GM19025 (cell line): ENCODE results near the gene CBX7.

Source experiments
- ATAC-seq: cut with Tn5 transposase; IDR thresholded peaks from one replicate; pipeline ENCODE4 v1.9.1; 2021; ENCODE audit warnings: mild to moderate bottlenecking, low read depth, moderate library complexity; ENCODE audit not compliant: unreplicated experiment

The CBX7 gene

DNA sequence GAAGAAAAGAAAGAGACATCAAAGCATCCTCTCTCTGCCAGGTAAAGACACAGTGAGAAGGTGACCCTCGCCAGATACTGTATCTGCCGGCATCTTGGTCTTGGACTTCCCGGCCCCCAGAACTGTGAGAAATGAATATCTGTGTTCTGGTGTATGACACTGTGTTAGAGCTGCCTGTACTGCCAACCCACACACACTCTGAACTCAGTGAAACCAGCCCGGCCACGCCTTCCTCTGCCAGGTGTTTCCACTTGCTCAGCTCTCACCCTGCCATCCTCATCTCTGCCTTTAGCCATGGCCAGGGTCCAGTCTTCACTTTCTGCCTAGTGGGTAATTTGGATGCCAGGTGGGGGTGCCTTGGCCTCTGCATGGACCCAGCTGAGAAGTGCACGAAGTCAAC, 24.0 kb downstream of the CBX7 start:
- ATAC-seq, result no peak

DNA sequence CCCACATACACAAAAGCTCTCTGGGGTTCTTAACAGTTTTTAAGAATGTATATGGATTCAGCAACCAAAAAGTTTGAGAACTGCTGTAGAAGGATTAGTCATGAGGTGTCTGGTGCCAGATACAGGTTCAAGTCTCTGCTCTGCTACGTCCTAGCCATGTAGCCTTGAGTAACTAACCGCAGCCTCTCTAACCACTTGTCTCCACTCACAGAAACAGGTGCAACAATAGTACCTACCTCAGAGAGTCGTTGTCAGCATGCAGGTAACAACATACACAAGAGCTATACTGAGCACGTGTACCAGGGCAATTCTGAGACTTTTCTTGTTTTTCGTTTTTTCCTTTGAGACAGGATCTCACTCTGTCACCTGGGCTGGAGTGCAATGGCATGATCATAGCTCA, 26.9 kb downstream of the CBX7 start:
- ATAC-seq, result no peak

DNA sequence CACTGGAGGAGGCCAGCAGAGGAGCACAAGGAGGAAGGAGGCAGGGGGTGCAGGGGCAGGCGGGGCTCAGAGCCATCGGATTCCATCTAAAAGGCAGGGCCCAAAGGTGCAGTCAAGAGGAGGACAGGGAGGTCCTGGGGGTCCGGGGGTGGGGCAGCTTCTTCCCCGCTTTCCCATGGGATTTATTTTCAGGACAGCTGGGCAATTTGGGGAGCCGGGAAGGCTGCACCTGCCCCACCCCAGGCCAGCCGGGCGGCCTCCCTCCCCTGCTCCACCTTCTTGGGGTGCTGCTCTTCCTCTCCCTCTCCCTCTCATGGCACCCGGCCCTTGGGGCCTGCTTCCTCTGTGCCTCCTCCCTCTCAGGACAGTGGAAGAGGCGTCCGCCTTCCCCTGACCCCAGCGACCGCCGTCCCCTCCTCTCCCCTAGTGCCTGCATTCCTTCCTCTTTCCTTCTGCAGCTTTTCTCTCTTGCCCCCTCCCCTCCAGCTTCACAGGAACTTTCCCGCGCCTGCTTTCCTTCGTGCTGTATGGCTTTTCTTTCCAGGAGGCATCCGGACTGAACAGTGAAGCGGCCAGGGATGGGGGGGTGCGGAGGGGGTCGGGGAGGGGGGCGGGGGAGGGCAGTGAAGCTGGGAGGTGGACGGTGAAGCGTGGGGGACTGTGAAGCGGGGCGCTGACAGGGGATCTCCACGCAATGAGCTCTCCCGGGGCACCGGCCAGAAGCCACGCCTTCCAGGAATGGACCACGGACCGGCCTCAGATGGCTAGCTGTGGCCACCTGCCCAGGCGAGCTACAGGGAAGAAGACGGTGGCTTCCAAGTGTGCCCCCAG, 28.5 kb downstream of the CBX7 start:
- ATAC-seq, result no peak

DNA sequence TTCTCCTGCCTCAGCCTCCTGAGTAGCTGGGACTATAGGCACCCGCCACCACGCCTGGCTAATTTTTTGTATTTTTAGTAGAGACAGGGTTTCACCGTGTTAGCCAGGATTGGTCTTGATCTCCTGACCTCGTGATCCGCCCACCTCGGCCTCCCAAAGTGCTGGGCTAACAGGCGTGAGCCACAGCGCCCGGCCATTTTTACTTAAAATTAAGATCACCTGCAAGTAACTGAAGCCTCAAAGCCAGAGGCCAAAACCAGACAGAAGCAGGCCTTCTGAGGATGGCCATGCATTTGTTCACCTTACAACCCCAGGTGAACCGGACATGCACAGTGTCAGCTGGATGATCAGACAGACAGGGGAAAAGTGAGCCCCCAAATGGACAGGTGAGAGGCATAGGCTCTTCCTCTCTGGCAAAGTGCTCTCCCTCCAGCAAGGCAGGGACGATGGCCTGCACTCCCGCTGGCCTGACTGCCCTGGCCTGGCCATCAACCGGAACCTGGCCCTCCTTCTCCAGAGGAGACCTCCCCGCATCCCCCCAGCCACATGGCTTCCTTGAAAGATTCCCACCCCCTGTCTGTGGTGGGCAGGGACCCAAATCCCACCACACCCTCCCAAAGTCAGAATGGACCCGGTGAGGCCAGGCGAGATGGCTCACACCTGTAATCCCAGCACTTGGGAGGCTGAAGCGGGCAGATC, 29.6 kb downstream of the CBX7 start:
- no peak for ATAC-seq

DNA sequence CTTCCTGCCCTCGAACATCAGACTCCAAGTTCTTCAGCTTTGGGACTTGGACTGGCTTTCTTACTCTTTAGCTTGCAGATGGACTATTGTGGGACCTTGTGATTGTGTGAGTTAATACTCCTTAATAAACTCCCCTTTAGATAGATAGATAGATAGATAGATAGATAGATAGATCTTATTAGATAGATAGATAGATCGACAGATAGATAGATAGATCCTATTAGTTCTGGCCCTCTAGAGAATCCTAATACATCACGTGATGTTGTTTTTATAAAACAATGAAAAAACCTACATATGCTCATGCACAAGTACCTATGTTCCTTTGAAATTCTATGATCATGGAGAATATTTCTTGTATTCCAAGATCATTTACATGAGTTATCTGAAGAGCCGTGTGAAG, 31.5 kb downstream of the CBX7 start:
- no peak for ATAC-seq

DNA sequence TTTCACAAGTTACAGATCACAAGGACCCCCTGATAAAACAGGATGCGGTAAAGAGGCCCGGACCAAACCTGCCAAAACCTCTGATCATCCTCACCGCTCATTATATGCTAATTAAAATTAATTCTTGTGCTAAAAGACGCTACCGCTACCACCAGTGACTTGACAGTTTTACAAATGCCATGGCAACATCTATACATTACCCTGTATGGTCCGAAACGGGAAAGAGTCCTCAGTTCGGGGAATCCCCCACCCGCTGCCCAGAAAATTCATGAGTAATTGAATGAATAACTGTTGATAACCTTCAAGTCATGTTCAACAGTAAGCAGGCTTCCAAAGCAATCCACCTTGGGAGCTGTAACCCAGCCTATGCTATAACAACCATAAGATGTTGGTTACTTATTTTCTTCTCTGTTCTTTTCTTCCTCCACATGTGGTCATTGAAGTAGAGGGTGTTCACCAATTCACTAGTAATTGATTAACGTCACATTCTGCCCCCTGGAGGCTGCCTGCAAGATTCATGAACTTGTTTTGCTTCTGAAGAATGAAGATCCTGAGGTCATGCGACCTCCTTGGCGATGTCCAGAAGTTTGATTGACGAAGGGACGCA, 34.8 kb downstream of the CBX7 start:
- no peak for ATAC-seq

DNA sequence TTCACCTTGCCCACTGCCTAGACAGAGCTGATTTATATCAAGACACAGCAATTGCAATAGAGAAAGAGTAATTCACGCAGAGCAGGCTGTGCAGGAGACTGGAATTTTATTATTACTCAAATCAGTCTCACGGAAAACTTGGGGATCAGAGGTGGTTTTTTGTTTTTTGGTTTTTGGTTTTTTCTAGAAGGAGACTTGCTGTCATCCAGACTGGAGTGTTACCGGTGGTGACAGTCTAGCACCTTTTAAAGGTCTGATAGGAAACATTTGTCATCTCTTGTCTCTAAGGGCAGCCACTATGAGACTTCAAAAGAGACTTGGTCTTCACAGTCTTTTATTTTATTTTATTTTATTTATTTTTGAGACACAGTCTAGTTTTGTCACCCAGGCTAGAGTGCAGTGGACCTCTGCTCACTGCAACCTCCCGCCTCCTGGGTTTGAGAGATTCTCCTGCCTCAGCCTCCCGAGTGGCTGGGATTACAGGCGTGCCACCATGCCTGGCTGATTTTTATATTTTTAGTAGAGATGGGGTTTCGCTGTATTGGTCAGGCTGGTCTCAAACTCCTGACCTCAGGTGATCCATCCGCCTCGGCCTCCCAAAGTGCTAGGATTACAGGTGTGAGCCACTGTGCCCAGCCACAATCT, 36.4 kb downstream of the CBX7 start:
- ATAC-seq, result no peak

DNA sequence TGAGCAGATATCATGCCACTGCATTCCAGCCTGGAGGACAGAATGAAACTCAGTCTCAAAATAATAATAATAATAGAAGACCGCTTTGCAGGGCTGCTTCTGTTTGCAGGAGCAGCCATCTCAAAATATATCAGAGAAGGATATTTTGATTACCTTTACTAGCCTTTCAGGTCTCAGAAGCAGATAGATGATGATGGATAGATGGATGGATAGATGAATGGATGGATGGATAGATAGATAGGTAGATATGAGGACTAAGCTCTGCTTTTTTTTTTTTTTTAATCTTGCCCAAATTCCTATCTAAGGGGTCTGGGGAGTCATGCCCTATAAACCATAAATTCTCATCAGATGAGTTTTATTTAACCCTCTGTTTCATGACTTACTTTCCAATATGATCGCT, 36.9 kb downstream of the CBX7 start:
- ATAC-seq, result no peak

DNA sequence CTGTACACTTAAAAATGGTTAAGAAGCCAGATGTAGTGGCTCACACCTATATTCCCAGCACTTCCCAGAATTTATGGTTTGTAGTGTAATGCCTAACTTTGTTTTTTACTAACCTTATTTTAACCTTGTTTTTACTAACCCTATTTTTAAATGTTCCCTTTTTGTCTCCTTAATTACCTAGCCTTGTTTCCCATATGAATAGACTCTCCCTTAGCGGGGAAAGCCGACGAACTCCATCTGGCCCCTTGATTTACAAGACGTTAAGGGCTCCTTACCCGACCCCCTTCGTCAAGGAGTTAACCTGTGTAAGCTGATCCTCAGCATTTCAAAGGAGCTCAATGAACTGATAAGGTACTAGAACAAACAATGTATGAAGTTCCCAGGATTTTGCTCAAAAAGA, 38.4 kb downstream of the CBX7 start:
- ATAC-seq, result no peak

DNA sequence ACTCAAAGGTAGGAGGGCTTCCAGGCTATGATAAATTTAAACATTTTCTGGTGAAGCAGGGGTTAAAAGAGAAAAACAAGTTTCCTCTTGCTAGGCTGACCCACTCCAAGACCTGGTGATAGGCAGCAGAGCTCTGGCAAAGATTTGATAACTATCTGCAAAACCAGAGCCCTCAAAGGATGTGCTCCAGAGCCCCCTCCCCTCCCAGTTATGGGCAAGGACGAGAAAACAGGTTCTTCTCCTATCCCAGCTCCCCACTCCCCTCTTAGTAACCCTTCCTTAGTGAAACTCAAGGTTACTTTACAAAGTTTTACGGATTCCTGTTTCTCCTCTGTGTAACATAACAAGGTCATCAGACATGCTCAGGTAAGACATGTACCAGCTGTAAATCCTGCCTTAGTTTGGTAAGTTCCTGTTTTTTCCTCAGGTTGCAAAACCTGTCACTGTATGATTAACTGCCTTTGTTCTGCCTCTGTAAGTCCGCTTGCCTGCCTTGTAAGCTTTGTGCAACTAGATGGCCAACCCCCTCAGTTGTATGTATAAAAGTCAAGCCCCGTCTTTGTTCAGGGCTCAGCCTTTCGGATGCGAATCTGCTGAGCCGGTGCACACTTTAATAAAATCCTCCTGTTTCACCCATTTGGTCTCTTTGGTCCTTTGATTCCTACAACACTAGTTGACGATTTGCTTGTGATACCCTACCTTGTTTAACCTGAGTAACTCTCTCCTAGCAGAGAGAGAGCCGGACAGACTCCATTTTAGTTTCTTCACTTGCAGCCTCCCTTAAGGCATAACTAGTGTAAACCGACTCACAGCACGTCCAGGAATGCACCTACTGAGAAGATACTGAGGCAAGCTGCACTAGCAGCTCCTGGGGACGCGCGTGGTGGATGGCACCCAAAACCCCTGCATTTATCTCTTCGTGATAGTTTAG, 41.6 kb downstream of the CBX7 start:
- ATAC-seq, result no peak

DNA sequence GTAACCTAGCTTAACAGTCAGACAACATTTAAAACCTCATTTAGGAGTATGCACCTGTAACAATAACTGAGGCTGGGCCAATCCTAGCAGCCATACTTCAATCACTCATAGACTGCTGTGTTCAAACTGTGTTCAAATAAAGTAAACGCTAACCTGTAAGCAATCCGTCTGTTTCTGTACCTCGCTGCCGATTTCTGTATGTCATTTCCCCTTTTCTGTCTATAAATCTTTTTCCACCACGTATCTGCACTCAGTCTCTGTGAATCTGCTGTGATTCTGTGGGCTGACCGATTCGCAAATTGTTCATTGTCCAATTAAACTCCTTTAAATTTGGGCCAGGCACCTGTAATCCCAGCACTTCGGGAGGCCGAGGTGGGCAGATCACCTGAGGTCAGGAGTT, 43.1 kb downstream of the CBX7 start:
- no peak for ATAC-seq

DNA sequence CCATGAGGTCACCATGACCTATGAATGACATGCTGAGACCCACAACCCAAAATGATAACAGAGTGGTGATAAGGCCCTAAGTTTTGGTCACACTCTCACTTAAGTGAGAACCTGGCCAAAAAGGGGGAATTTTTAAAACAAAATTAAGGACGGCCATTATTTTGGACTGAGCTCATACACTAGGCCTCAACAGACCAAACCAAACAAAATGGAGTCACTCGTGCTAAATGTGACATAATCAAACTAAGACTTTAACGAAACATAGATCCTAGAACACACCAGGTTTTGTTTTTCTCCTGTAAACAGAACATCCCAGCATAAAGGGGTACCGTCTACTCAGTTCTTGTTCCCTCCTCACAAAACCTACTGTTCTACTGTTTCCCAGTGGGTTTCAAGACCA, 44.0 kb downstream of the CBX7 start:
- ATAC-seq, result no peak

DNA sequence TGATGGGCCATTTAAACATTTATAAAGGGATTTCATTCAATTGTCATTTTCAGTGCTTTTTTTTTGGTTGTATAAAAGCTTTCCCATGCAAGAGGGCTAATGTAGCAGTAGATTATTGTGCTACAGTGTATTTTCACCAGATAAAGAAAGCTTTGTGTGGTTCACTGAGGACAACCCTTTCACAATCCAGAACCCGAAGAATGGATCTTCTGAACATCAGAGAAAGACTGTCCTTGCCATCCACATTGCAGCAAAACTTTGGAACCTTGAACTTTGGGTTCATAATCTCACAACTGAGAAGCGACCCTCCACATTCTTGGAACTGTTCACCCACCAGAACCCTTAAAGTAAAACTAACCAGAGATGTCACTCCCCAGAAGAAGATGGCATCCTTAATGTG, 46.2 kb downstream of the CBX7 start:
- ATAC-seq, result no peak

DNA sequence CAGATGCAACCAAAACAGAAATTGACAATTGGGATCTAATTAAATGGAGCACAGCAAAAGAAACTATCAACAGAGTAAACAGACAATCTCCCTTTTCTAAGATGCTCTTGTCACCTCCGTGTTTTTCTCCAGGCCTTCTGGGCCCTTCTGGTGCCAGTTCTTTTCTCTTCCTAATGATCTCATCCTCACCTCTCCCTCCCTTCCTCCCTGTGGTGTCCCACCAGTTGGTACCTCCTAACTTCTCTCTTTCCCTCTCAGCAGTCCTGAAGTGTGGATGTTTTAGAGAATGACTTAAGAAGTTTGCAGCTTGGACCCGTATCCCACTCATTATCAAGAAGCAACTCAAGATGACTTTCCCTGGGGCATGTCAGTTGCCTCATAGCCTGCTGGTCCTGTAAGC, 49.0 kb downstream of the CBX7 start:
- ATAC-seq, result no peak

DNA sequence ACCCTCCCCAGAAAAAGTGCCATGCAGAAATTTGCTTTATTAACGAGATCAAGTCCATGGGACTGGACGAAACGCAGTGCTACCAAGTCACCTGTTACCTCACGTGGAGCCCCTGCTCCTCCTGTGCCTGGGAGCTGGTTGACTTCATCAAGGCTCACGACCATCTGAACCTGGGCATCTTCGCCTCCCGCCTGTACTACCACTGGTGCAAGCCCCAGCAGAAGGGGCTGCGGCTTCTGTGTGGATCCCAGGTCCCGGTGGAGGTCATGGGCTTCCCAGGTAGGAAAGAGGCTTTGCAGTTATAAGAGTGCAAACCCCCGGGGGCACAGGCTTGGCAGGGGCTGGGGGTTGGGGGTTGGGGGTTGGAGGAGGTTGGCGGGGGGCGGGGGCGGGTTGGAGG, 51.3 kb downstream of the CBX7 start:
- ATAC-seq, result no peak

DNA sequence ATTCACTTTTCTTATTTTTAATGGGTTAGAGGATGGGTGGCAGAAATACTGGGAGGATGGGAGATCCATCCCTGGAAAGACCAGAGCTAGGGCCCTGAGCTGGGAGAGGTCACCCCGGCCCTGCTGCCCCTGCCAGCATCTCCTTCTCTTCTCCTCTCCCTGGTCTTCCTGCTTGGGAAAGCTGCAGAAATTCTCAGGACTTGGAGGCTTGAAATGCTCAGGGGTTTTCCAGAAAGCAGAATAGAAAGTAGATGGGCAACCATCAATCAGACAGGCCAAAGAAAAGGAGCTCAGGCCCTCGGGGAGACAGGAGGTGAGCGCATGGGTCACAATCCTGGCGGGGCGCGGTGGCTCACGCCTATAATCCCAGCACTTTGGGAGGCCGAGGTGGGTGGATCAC, 53.9 kb downstream of the CBX7 start:
- no peak for ATAC-seq

DNA sequence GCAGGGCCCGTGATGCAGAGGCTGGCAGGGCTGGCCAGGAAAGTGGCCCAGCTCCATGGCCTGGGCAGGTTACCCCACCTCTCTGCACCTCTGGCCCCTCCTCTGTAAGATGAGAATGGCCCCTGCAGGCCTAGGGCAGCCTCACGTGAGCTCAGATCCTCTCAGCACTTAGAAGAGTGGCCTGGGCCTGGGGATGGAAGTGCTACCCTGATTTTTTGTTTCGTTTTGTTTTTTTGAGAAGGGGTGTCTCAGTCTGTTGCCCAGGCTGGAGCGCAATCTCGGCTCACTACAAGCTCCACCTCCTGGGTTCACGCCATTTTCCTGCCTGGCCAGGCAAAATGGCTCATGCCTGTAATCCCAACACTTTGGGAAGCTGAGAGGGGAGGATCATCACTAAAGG, 54.5 kb downstream of the CBX7 start:
- no peak for ATAC-seq

DNA sequence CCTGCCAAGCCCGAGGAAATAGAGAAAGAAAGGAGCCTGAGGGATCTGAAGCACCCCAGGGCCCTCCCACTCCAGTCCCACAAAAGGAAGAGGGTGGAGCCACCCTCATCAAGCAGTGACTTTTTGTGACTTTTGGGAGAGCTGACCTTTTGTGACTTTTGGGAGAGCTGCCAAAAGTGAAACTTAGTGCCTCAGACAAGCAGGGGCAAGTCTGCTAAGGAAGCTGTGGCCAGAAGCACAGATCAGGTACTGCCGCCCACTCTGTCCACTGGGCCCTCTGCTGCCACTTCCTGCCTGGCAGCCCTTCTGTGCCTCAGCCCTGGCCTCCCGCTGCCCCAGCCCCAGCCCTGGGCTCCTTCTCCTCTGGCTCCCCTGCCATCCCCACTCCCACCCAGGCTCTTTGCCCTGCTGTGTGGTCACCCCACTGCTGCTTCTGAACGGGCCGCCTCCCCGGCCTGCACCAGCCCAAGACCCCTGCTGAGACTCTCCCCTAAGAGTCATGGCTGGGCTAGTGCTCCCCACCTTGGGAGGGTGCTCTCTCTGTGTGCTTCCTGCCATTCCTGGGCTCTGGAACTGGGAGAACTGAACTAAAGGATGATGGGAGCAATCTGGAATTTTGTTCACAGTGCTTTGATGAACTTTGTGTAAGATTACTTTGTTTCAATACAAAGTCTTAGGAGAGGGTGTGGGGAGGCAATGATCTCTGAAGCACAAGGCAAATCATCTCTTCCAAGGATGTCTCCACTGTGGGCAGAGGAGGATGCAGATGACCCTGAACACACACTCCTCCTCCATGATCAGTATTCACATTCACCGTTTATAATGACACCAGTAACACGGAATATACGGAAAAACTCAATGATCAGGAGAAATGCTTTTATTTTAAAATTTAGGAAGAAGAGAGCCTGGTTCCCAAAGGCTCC, 55.1 kb downstream of the CBX7 start, which contains the start of gene APOBEC3H:
TSS of gene APOBEC3H (plus strand) at position 147 of the 923 bp plus-strand sequence. CDS start 3,035 bp downstream, outside the sequence.
- ATAC-seq, result no peak

DNA sequence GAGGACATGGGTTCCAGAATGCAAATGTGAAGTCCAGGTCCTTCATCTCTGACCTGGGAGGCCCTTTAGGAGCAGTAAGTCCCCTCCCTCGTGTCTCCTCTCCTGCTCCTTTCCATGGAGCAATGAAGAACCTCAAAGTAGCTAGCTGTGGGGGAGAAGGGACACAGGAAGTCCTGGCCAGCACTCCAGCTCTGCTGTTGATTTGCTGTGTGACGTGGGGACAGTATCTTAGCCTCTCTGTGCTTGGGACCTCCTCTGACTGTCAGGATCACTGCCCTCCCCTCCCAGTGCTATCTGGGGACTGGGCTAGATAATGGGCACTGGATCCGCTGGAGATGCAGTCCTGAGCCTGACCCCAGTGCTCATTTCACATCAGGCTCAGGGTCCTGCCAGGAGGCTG, 56.5 kb downstream of the CBX7 start:
- no peak for ATAC-seq
